Caco-2 (cell line): ENCODE data around the gene MNX1. TPM values are rescaled to one million over a fixed set of nuclear protein-coding genes. Genes with fewer than 3 reads are reported as not detected.

Experiments
- BruUV-seq: library from RNA; stranded (reverse); fragments of 400-500 nt; replicated peaks from 2 replicates; lab custom pipeline; 2021; lab: Mats Ljungman, UMichigan
- CTCF ChIA-PET: fragments of 300-600 bp; sonication (Branson Sonifier 250); formaldehyde crosslinking; loops from one replicate; lab custom pipeline; 2022; ENCODE audit warnings: antibody characterized with exemption; lab: Charles Lee
- POLR2A ChIA-PET: fragments of 300-600 bp; sonication (Branson Sonifier 250); formaldehyde crosslinking; loops from one replicate; lab custom pipeline; 2022; ENCODE audit warnings: antibody characterized with exemption; lab: Charles Lee
- DNase-seq, 2 experiments: peaks; one replicate each; pipeline versions ENCODE4 v3.0.0 to v3.0.0-alpha.2; 2020 to 2022
- H3K27me3 ChIP-seq: replicated peaks from 2 replicates; pipeline ENCODE4 v1.6.0; 2011; ENCODE audit warnings: low read length; ENCODE audit not compliant: control insufficient read depth, insufficient read depth
- H3K36me3 ChIP-seq: 2 replicates; pipeline ENCODE4 v1.5.1; 2011; ENCODE audit warnings: low read length; ENCODE audit not compliant: control insufficient read depth, insufficient read depth
- H3K4me1 ChIP-seq: fragments of 250-450 bp; sonication (Bioruptor Pico); 2 replicates; pipeline ENCODE4 v1.5.1; 2020; ENCODE audit warnings: mild to moderate bottlenecking
- H3K4me3 ChIP-seq: 2 replicates; pipeline ENCODE4 v1.5.1; 2011; ENCODE audit warnings: low read depth, mild to moderate bottlenecking, control low read depth, low read length
- H3K9me3 ChIP-seq: fragments of 250-450 bp; sonication (Bioruptor Pico); 2 replicates; pipeline ENCODE4 v1.5.1; 2020; ENCODE audit warnings: mild to moderate bottlenecking, moderate library complexity
- H3K27ac Mint-ChIP-seq: one replicate; pipeline ENCODE4 v1.8.0; 2022; ENCODE audit warnings: mixed read lengths; ENCODE audit not compliant: unreplicated experiment
- H3K27me3 Mint-ChIP-seq: one replicate; pipeline ENCODE4 v1.8.0; 2022; ENCODE audit warnings: mixed read lengths; ENCODE audit not compliant: insufficient read depth, unreplicated experiment
- H3K36me3 Mint-ChIP-seq: one replicate; pipeline ENCODE4 v1.8.0; 2022; ENCODE audit warnings: mild to moderate bottlenecking, mixed read lengths; ENCODE audit not compliant: insufficient read depth, unreplicated experiment
- H3K4me1 Mint-ChIP-seq: one replicate; pipeline ENCODE4 v1.8.0; 2022; ENCODE audit warnings: low read depth, mixed read lengths; ENCODE audit not compliant: unreplicated experiment
- H3K4me3 Mint-ChIP-seq: one replicate; pipeline ENCODE4 v1.8.0; 2022; ENCODE audit warnings: mild to moderate bottlenecking, moderate library complexity, mixed read lengths; ENCODE audit not compliant: unreplicated experiment
- H3K9me3 Mint-ChIP-seq: one replicate; pipeline ENCODE4 v1.8.0; 2022; ENCODE audit warnings: mixed read lengths; ENCODE audit not compliant: unreplicated experiment
- intact Hi-C: fragments of 100-400 bp; cut with micrococcal nuclease; formaldehyde crosslinking; loops from one replicate; pipeline ENCODE4 v1.10.0; 2022; ENCODE audit not compliant: unreplicated experiment
- total RNA-seq: library from RNA; stranded (reverse); gene quantifications from 2 replicates; pipeline ENCODE4 v1.2.3, GENCODE V29; 2022
- TF ChIP-seq, protein P1 (sequence below), 2 experiments: fragments of 200-600 bp in 1 of 2; IDR thresholded peaks; 1 replicate in 1 of 2; 2 replicates in 1 of 2; pipeline versions ENCODE4 v1.5.1 to v1.8.0; 2011 to 2022; ENCODE audit warnings: antibody characterized with exemption in 1 of 2, control low read depth in 1 of 2, inconsistent platforms in 1 of 2, low read depth in 1 of 2, low read length in 1 of 2, mild to moderate bottlenecking in 1 of 2, moderate library complexity in 1 of 2; ENCODE audit not compliant: insufficient read depth in 1 of 2, severe bottlenecking in 1 of 2, unreplicated experiment in 1 of 2

Gene MNX1
- total RNA-seq, 1 experiment from 2014 or later: 36.5 TPM

DNA sequence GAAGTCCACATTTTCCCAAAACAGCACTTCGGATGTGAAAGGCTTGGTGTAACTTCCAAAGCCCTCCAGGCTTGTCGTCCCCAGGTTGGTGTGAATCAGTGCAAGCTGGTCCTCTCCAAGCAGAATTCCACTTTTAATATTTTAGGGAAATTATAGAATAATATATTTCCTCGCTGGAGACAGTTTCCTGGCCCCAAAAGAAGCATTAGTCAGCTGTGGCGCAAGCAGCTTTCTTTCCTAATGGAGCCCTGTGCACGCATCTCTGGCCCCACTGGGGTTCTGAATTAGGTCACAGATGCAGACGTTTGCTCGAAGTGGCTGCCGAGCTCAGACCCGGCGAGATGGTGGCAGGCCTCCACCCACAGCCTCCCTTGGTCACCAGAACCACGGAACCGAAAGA lies 33.3 kb upstream of the MNX1 start:
- DNase-seq: no peak
- peaks cover 17% of the 10 kb centered on the region for H3K4me1 Mint-ChIP-seq
- TF ChIP-seq, protein P1, sequence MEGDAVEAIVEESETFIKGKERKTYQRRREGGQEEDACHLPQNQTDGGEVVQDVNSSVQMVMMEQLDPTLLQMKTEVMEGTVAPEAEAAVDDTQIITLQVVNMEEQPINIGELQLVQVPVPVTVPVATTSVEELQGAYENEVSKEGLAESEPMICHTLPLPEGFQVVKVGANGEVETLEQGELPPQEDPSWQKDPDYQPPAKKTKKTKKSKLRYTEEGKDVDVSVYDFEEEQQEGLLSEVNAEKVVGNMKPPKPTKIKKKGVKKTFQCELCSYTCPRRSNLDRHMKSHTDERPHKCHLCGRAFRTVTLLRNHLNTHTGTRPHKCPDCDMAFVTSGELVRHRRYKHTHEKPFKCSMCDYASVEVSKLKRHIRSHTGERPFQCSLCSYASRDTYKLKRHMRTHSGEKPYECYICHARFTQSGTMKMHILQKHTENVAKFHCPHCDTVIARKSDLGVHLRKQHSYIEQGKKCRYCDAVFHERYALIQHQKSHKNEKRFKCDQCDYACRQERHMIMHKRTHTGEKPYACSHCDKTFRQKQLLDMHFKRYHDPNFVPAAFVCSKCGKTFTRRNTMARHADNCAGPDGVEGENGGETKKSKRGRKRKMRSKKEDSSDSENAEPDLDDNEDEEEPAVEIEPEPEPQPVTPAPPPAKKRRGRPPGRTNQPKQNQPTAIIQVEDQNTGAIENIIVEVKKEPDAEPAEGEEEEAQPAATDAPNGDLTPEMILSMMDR (IDR thresholded peaks at IDR 0.05; ENCODE audit: insufficient read depth in 1 of 2, low read depth in 1 of 2, low read length in 1 of 2, severe bottlenecking in 1 of 2, unreplicated experiment in 1 of 2): no peak
- H3K9me3 Mint-ChIP-seq: no peaks in the 10 kb centered on the region
- intact Hi-C loops: no loop called here
- no peaks in the 10 kb centered on the region for H3K36me3 Mint-ChIP-seq
- POLR2A ChIA-PET: no interaction called here
- no peak overlapping the region for H3K27ac Mint-ChIP-seq
- CTCF ChIA-PET: no interaction called here
- no peaks in the 10 kb centered on the region for H3K9me3 ChIP-seq
- no peaks in the 10 kb centered on the region for H3K27me3 Mint-ChIP-seq
- no peaks in the 10 kb centered on the region for H3K27me3 ChIP-seq
- H3K4me3 Mint-ChIP-seq: no peak overlapping the region
- H3K36me3 ChIP-seq: no peaks in the 10 kb centered on the region
- BruUV-seq: no TSS peak
- no peak overlapping the region for H3K4me3 ChIP-seq
- H3K4me1 ChIP-seq: peaks cover 24% of the 10 kb centered on the region

DNA sequence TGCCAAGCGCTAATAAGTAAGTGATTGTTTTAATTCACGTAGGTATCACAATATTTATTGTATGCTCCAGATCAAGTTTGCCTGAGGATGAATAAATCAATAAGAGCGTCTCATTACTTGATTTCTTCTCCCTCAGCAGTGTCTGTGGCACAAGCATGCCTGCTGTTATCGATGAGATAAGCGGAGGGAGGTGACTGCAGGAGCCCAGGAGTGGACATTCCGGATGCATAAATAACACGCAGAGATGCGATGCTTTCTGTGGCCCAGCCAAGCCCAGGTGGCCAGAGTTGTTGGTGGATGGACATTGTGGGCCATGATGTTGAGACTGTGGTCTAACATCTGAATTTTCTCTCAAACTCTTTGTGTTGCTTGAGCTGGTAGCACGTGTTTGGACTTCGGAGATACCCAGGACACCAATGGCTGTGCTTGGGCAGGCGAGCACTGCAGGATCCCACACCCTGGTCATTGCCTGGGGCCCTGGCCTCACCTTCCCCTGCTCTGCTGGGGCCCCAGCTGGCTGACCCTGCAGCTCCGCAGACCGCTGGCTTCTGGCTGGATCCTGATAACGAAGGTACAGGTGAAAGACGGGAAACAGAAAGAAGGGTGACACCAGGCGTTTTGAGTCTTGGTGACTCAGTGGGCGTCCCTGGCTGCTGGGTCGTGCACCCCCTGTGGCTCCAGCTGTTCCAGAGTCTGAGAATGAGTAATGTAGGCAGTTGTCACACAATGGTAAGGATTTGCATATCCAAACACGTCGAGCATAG lies 31.2 kb upstream of the MNX1 start:
- TF ChIP-seq, protein P1 (IDR thresholded peaks at IDR 0.05; ENCODE audit: insufficient read depth in 1 of 2, low read depth in 1 of 2, low read length in 1 of 2, severe bottlenecking in 1 of 2, unreplicated experiment in 1 of 2): no peak
- no peaks in the 10 kb centered on the region for H3K9me3 ChIP-seq
- no peaks in the 10 kb centered on the region for H3K27me3 ChIP-seq
- H3K9me3 Mint-ChIP-seq: peaks cover 6% of the 10 kb centered on the region
- H3K36me3 Mint-ChIP-seq: peaks cover 4% of the 10 kb centered on the region
- no peaks in the 10 kb centered on the region for H3K27me3 Mint-ChIP-seq
- CTCF ChIA-PET: no interaction called here
- BruUV-seq: no TSS peak
- H3K4me3 ChIP-seq: no peak overlapping the region
- H3K27ac Mint-ChIP-seq: peak overlapping the region; percentile 19
- H3K36me3 ChIP-seq: no peaks in the 10 kb centered on the region
- peaks cover 16% of the 10 kb centered on the region for H3K4me1 ChIP-seq
- intact Hi-C loops: loop anchor here (2.0 kb wide), 1 partner anchor 27 kb away; no protein-coding TSS in a partner anchor
- POLR2A ChIA-PET: interaction anchor here (0.9 kb wide), 1 partner anchor 28 kb away, joined by 4 read pairs; no protein-coding TSS in a partner anchor
- peak overlapping the region; percentile 40 for H3K4me3 Mint-ChIP-seq
- DNase-seq: no peak
- H3K4me1 Mint-ChIP-seq: peaks cover 10% of the 10 kb centered on the region

DNA sequence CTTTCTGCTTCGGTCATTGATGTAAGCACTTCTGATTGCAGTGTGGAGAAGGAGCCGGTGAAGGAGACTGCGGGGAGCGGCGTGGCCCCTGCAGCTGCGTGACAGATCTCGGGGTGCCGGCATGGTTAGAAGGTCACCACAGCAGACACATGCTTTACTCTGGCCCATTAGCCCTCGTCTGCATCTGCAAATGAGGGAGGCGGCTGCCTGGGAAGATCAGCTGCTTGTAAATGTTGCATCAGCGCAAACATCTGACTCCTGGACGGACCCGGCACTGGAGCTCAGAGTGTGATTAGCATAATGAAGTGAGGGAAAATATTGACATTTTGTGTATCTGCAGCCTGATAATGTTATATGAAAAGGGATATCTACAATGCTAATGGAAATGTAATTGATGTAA lies 30.5 kb upstream of the MNX1 start:
- Mint-ChIP-seq H3K36me3 (peaks cover 5% of the 10 kb centered on the region), H3K4me3 (peak overlapping the region; percentile 40), H3K27me3 (no peaks in the 10 kb centered on the region), H3K9me3 (peaks cover 13% of the 10 kb centered on the region), H3K4me1 (peaks cover 10% of the 10 kb centered on the region), H3K27ac (peak overlapping the region; percentile 19)
- intact Hi-C loops: loop anchor here (2.0 kb wide), 1 partner anchor 26 kb away; no protein-coding TSS in a partner anchor
- Histone ChIP-seq H3K36me3 (no peaks in the 10 kb centered on the region), H3K4me3 (no peak overlapping the region), H3K9me3 (peaks cover 3% of the 10 kb centered on the region; the same call in 1 of the 2 replicates), H3K4me1 (peaks cover 15% of the 10 kb centered on the region), H3K27me3 (no peaks in the 10 kb centered on the region)
- peak in 1 of 2 experiments; percentile 53 for DNase-seq
- ChIA-PET POLR2A (interaction anchor here (0.9 kb wide), 1 partner anchor 27 kb away, joined by 4 read pairs; no protein-coding TSS in a partner anchor), CTCF (no interaction called here)
- TF ChIP-seq, protein P1 (IDR thresholded peaks at IDR 0.05; ENCODE audit: insufficient read depth in 1 of 2, low read depth in 1 of 2, low read length in 1 of 2, severe bottlenecking in 1 of 2, unreplicated experiment in 1 of 2): no peak
- BruUV-seq: no TSS peak
